Stomach (tissue), 9 donors: Measurements from ENCODE around the gene SEPTIN6. TPM values are rescaled to one million over a fixed set of nuclear protein-coding genes. Genes with fewer than 3 reads are reported as not detected.
"Not testable (repeated sequence)": the region's sequence is repeated elsewhere in the genome, so short reads cannot be mapped to it uniquely, and the experiment has no call there.

Source experiments
- DNase-seq, 2 donors: peaks; one replicate each; pipeline versions ENCODE4 v3.0.0 to v3.0.0-alpha.2; 2013 to 2019
- H3K27ac ChIP-seq, 5 donors: fragments of 200-600 bp in 4 of 5; sonication (generic) in 4 of 5; one replicate each; pipeline ENCODE4 v1.5.1; 2013 to 2019; ENCODE audit warnings: mild to moderate bottlenecking in 1 of 5, moderate library complexity in 1 of 5
- H3K27me3 ChIP-seq, 3 donors: fragments of 200-600 bp; sonication (generic); one replicate each; pipeline ENCODE4 v1.5.1; 2017 to 2019; ENCODE audit warnings: mixed run types in 1 of 3
- H3K36me3 ChIP-seq, 4 donors: fragments of 200-600 bp; sonication (generic); 1 replicate in 3 of 4; 2 replicates in 1 of 4; pipeline ENCODE4 v1.5.1; 2016 to 2019
- H3K4me1 ChIP-seq, 4 donors: fragments of 200-600 bp; sonication (generic); one replicate each; pipeline ENCODE4 v1.5.1; 2016 to 2019
- H3K4me3 ChIP-seq, 4 donors: fragments of 200-600 bp; sonication (generic) in 3 of 4; one replicate each; pipeline ENCODE4 v1.5.1; 2016 to 2019; ENCODE audit warnings: mild to moderate bottlenecking in 1 of 4
- H3K9me3 ChIP-seq, 4 donors: fragments of 200-600 bp; sonication (generic); one replicate each; pipeline ENCODE4 v1.5.1; 2016 to 2019
- EP300 ChIP-seq: sonication (generic); formaldehyde crosslinking; IDR thresholded peaks from one replicate; pipeline ENCODE4 v1.6.1; 2017; ENCODE audit warnings: antibody characterized with exemption
- POLR2A ChIP-seq, 4 donors: fragments of 450-650 bp; IDR thresholded peaks; one replicate each; pipeline ENCODE4 v1.6.1; 2016; ENCODE audit warnings: antibody characterized with exemption in 4 of 4, control low read depth in 2 of 4, mild to moderate bottlenecking in 1 of 4, moderate library complexity in 1 of 4
- POLR2AphosphoS5 ChIP-seq, 3 donors: sonication (generic); formaldehyde crosslinking; IDR thresholded peaks; one replicate each; pipeline ENCODE4 v1.6.1; 2016; ENCODE audit warnings: antibody characterized with exemption in 3 of 3
- WGBS, 5 donors: extraction: QIAGEN DNeasy Blood & Tissue Kit in 3 of 5; methylation state at CpG; one replicate each; pipeline versions ENCODE4 v1.1.5 to v1.1.7; 2013 to 2018; 5-methylcytosine and 5-hydroxymethylcytosine counted together
- intact Hi-C: fragments of 100-400 bp; cut with DNase I; formaldehyde crosslinking; loops from one replicate; pipeline ENCODE4 v1.15.1; 2023; ENCODE audit warnings: low total_unique reads
- polyA plus RNA-seq, 3 donors: library from polyadenylated mRNA; stranded (reverse); fragments of 200-250 nt; gene quantifications; one replicate each; pipeline ENCODE4 v1.2.3, GENCODE V29; 2013
- total RNA-seq, 5 donors: library from RNA; depleted of rRNA; stranded (reverse); fragments of >200 nt; gene quantifications; one replicate each; pipeline versions ENCODE4 v1.1.0 to v1.2.3, GENCODE V29; 2014 to 2016
- TF ChIP-seq, protein P1 (sequence below), 7 experiments: fragments of 450-650 bp in 4 of 7; fragments of 200-600 bp in 3 of 7; sonication (generic) in 3 of 7; IDR thresholded peaks; one replicate each; pipeline ENCODE4 v1.5.1; 2016 to 2019; ENCODE audit warnings: antibody characterized with exemption in 7 of 7, control low read depth in 2 of 7, mild to moderate bottlenecking in 1 of 7
- donor health status: healthy with polysubstance abuse.
- donor health status: Bipolar disorder and iron deficiency.
- donor health status: healthy.

SEPTIN6 gene
- total and polyA plus RNA-seq, 8 donors: 7.6 to 35.3 (median 14.6) TPM

- H3K4me3 ChIP-seq: no peak overlapping the region
- no peaks in the 10 kb centered on the region for H3K9me3 ChIP-seq
- peaks cover 0 to 12% (median 4%) of the 10 kb centered on the region in 4 donors for H3K36me3 ChIP-seq
- H3K4me1 ChIP-seq: peaks cover 0 to 18% (median 10%) of the 10 kb centered on the region in 4 donors
- intact Hi-C loops: no loop called here
- H3K27me3 ChIP-seq: no peaks in the 10 kb centered on the region
- TF ChIP-seq, protein P1, sequence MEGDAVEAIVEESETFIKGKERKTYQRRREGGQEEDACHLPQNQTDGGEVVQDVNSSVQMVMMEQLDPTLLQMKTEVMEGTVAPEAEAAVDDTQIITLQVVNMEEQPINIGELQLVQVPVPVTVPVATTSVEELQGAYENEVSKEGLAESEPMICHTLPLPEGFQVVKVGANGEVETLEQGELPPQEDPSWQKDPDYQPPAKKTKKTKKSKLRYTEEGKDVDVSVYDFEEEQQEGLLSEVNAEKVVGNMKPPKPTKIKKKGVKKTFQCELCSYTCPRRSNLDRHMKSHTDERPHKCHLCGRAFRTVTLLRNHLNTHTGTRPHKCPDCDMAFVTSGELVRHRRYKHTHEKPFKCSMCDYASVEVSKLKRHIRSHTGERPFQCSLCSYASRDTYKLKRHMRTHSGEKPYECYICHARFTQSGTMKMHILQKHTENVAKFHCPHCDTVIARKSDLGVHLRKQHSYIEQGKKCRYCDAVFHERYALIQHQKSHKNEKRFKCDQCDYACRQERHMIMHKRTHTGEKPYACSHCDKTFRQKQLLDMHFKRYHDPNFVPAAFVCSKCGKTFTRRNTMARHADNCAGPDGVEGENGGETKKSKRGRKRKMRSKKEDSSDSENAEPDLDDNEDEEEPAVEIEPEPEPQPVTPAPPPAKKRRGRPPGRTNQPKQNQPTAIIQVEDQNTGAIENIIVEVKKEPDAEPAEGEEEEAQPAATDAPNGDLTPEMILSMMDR (IDR thresholded peaks at IDR 0.05): no peak
- no peak for TF ChIP-seq EP300
- TF ChIP-seq POLR2A (IDR thresholded peaks at IDR 0.05): no peak
- TF ChIP-seq POLR2AphosphoS5 (IDR thresholded peaks at IDR 0.05): no peak
- peak overlapping the region in 1 of 5 donors; percentile 5 for H3K27ac ChIP-seq
- DNase-seq: peak in 1 of 2 donors; percentile 50
- WGBS, 5 donors: 53 to 67% (median 60%) methylated on average over 13 to 16 of the region's 16 CpGs
These were observed 25.7 kb downstream of the SEPTIN6 start for GRCh38 chrX:119667111-119667878.

- WGBS, 5 donors: 68 to 91% (median 83%) methylated on average over 5 to 9 of the region's 9 CpGs
- H3K27me3 ChIP-seq, H3K4me3 ChIP-seq, intact Hi-C loops, H3K9me3 ChIP-seq, H3K4me1 ChIP-seq, DNase-seq, H3K27ac ChIP-seq: not testable (repeated sequence)
- H3K36me3 ChIP-seq: peaks cover 0 to 12% (median 4%) of the 10 kb centered on the region in 4 donors
These were observed 28.1 kb downstream of the SEPTIN6 start for GRCh38 chrX:119664877-119665276.

DNA sequence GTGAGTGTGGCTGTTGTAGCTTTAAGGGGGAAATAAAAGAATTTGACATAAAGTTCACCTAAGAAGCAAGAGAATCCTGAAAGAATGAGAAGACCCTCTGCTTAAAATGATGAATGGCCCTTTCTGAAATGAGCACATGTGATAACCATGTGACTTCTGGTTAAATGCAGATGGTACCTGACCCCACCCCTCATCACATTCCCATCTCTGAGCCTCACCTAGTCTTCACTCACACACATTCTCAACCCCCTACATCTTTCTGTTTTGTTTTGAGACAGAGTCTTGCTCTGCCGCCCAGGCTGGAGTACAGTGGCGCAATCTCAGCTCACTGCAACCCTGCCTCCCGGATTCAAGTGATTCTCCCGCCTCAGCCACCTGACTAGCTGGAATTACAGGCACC, 31.5 kb downstream of the SEPTIN6 start:
- H3K9me3 ChIP-seq: no peaks in the 10 kb centered on the region
- WGBS, 5 donors: 91 to 100% (median 92%) methylated on average over 4 of the region's 4 CpGs
- intact Hi-C loops: no loop called here
- no peak overlapping the region for H3K4me3 ChIP-seq
- H3K4me1 ChIP-seq: no peaks in the 10 kb centered on the region
- peaks cover 0 to 12% (median 4%) of the 10 kb centered on the region in 4 donors for H3K36me3 ChIP-seq
- H3K27me3 ChIP-seq: no peaks in the 10 kb centered on the region
- no peak overlapping the region for H3K27ac ChIP-seq
- DNase-seq: no peak
- no peak for TF ChIP-seq EP300
- TF ChIP-seq, protein P1 (IDR thresholded peaks at IDR 0.05): no peak
- no peak for TF ChIP-seq POLR2AphosphoS5 (IDR thresholded peaks at IDR 0.05)
- no peak for TF ChIP-seq POLR2A (IDR thresholded peaks at IDR 0.05)

DNA sequence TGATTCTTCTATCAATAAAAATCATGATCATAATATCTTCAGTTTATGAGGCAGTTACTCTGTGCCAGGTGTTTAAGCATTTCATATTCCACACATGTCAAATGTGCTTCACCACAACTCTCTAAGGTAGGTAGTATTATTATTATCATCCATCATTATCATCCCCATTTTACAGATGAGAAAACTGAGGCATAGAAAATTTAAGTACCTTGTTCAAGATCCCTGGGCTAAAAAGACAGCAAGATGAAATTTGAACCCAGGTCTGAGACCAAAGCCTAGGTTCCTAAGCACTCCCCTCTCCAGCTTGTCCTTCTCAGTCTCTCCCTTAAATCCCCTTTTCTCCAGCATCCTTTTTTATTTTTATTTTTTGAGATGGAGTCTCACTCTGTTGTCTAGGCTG, 33.4 kb downstream of the SEPTIN6 start:
- Histone ChIP-seq H3K36me3 (peaks cover 0 to 12% (median 4%) of the 10 kb centered on the region in 4 donors), H3K4me3 (no peak overlapping the region), H3K4me1 (no peaks in the 10 kb centered on the region), H3K27me3 (no peaks in the 10 kb centered on the region), H3K9me3 (no peaks in the 10 kb centered on the region), H3K27ac (no peak overlapping the region)
- DNase-seq: no peak
- intact Hi-C loops: no loop called here
- TF ChIP-seq, protein P1 (IDR thresholded peaks at IDR 0.05): no peak
- TF ChIP-seq POLR2A (IDR thresholded peaks at IDR 0.05) (no peak), EP300 (no peak), POLR2AphosphoS5 (IDR thresholded peaks at IDR 0.05) (no peak)

GRCh38 chrX:119655125-119655524, 37.8 kb downstream of the SEPTIN6 start:
- H3K27ac ChIP-seq: peak overlapping the region in 1 of 5 donors; percentile 35
- H3K4me1 ChIP-seq: no peaks in the 10 kb centered on the region
- intact Hi-C loops: no loop called here
- peak in 1 of 2 donors; percentile 26 for DNase-seq
- 57 to 75% (median 63%) methylated on average over 6 of the region's 6 CpGs for WGBS, 5 donors
- peaks cover 0 to 14% (median 3%) of the 10 kb centered on the region in 4 donors for H3K36me3 ChIP-seq
- no peak overlapping the region for H3K4me3 ChIP-seq
- H3K9me3 ChIP-seq: no peaks in the 10 kb centered on the region
- TF ChIP-seq POLR2A (IDR thresholded peaks at IDR 0.05): no peak
- no peak for TF ChIP-seq EP300
- no peaks in the 10 kb centered on the region for H3K27me3 ChIP-seq
